ENCODE results near the gene ARHGAP29.
A peak's percentile ranks its signal among the peaks of the same experiment; 100 is the strongest.

Gene ARHGAP29, protein sequence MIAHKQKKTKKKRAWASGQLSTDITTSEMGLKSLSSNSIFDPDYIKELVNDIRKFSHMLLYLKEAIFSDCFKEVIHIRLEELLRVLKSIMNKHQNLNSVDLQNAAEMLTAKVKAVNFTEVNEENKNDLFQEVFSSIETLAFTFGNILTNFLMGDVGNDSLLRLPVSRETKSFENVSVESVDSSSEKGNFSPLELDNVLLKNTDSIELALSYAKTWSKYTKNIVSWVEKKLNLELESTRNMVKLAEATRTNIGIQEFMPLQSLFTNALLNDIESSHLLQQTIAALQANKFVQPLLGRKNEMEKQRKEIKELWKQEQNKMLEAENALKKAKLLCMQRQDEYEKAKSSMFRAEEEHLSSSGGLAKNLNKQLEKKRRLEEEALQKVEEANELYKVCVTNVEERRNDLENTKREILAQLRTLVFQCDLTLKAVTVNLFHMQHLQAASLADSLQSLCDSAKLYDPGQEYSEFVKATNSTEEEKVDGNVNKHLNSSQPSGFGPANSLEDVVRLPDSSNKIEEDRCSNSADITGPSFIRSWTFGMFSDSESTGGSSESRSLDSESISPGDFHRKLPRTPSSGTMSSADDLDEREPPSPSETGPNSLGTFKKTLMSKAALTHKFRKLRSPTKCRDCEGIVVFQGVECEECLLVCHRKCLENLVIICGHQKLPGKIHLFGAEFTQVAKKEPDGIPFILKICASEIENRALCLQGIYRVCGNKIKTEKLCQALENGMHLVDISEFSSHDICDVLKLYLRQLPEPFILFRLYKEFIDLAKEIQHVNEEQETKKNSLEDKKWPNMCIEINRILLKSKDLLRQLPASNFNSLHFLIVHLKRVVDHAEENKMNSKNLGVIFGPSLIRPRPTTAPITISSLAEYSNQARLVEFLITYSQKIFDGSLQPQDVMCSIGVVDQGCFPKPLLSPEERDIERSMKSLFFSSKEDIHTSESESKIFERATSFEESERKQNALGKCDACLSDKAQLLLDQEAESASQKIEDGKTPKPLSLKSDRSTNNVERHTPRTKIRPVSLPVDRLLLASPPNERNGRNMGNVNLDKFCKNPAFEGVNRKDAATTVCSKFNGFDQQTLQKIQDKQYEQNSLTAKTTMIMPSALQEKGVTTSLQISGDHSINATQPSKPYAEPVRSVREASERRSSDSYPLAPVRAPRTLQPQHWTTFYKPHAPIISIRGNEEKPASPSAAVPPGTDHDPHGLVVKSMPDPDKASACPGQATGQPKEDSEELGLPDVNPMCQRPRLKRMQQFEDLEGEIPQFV

DNA sequence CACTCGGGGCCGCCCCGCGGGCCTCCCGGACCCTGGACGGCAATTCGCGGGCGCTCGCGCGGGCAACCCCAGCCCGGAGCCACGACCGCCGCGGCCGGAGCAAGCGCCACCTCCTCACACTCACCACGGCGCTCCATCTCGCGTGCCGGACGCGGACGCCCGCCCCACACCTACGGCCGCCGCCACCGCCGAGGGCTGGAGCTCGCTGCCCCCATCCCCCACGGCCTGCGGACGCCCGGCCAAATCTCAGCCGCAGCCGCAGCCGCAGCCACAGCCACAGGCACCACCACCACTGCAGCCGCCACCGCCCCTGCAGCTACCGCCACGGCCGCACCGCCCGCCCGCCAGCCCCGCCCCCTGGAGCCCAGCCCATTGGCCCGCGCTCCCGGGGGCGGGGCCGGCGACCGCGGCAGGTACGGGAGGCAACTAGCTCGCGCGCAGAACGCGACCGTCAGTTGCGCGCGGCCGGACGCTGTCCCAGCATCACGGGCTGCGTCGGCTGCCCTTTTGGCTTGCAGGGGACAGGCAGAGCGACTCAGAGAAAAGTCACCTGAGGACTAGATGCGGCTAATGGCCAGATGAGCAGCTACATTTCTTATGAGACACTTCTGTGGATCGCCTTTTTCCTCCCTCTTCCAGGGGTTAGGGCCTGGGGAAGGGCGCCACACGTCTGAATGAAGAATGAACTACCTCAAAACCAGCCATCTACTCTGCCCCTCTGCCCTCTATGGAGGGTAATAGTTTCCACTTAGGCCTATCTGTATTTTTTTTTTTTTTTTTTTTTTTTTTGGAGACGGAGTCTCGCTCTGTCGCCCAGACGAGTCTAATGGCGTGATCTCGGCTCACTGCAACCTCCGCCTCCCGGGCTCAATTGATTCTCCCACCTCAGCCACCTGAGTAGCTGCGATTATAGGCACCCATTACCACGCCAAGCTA is at the start of gene ARHGAP29:
ARHGAP29 (minus strand) TSS at position 294 of the 936 bp plus-strand sequence. CDS start 5,973 bp downstream, outside the sequence.
- peak; percentile 89 for DNase-seq (ENCODE audit: low spot score)

DNA sequence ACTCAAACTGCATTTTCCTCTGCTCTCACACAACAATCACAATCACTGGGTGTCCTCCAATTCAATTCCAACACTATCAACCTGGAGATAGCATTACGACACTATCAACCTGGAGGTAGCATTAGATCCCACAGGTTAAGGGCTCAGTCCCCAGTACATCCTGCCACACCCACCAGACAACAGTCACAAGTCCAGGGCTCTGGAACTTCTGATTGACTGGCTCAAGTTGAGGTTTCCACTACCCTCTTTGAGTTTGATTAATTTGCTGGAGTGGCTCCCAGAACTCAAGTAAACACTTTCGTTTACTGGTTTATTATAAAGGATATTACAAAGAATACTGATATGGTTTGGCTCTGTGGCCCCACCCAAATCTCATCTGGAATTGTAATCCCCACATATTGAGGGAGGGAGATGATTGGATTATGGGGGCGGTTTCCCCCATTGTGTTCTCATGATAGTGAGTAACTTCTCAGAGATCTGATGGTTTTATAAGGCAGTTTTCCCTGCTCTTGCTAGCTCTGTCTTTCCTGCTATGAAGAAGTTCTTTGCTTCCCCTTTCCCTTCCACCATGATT is 49.6 kb upstream of the ARHGAP29 start:
- DNase-seq (ENCODE audit: low spot score) = no peak

- DNase-seq (ENCODE audit: low spot score) = no peak
These were observed 47.8 kb upstream of the ARHGAP29 start for GRCh38 chr1:94285031-94285654.

- DNase-seq (ENCODE audit: low spot score) = no peak
These were observed 47.1 kb upstream of the ARHGAP29 start for GRCh38 chr1:94284476-94284875.

GRCh38 chr1:94283462-94283861 is 46.1 kb upstream of the ARHGAP29 start:
- DNase-seq (ENCODE audit: low spot score) = no peak

DNA sequence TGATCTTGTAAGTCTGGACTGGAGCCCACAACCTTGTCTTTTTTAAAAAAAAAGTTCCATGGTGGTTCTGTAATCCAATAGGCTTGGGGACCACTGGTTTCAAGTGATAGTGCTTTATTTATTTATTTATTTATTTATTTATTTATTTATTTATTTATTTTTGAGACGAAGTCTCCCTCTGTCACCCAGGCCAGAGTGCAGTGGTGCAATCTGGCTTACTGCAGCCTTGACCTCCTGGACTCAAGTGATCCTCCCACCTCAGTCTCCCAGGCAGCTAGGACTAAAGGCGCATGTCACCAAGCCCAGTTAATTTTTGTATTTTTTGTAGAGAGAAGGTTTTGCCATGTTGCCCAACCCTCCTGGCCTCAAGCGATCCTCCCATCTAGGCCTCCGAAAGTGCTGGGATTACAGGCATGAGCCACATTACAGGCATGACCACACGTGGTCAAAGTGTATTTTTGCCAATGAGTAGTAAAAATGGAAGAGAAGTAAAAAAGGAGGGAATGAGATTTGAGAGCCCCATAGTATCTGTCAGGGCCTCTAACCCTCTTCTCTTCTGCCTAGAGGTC is 44.8 kb upstream of the ARHGAP29 start:
- no peak for DNase-seq (ENCODE audit: low spot score)

GRCh38 chr1:94281361-94282142 is 44.2 kb upstream of the ARHGAP29 start:
- no peak for DNase-seq (ENCODE audit: low spot score)

DNA sequence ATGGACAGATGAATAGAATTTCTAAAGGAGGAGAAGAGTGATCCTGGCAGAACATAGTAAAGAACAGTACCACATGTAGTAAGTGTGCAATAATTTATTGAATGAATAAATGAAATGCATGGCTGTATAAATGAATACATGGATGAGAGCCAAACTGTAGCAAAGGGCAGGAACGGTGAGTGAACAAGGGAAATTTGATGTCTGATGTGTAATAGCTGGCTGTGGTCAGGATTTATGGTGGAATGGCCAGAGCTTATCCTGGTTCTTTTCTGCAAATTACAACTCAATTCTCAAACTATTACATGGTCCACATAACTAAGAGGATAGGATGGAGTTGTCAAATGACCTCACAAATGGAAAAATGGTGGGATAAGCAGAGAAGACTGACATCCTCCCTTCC is 43.2 kb upstream of the ARHGAP29 start:
- DNase-seq (ENCODE audit: low spot score) = no peak

DNA sequence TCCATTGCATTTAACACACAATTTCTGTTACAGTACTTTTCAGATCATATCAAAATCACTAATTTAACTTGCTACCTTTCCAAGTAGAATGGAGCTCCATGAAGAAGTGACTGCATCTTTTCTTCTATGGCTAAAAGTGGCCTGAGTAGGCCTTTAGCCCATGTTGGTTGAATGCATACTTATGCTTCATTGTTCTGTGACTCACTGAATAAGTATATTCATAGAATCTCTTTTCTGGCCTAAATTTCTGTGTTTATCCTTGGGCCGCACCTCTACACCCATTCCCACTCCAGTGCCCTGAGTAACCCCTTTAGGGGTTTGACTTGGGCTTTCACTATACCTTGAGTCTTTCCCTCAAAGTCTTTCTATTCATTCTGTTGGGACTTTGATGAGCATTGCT is 42.1 kb upstream of the ARHGAP29 start:
- no peak for DNase-seq (ENCODE audit: low spot score)

DNA sequence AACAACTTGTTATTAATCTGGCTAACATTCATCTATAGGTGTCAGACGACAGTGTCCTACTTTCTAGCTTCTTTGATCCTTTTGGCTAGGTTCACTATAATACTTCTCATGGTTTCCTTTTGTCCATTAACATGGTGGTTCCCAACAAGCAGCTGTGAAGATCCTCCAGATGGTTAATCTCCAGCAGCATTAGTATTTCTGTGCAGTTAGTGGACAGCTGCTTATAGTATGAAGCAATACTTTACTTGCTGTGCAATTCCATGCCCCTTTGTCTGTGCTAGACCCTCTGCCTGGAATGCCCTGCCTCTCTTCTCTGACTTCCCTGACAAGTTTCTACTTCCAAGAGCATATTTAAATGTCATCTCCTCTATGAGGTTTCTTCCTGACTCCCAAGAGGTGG is 41.7 kb upstream of the ARHGAP29 start:
- DNase-seq (ENCODE audit: low spot score) = no peak

- DNase-seq (ENCODE audit: low spot score) = no peak
These were observed 39.6 kb upstream of the ARHGAP29 start for GRCh38 chr1:94276988-94277434.

DNA sequence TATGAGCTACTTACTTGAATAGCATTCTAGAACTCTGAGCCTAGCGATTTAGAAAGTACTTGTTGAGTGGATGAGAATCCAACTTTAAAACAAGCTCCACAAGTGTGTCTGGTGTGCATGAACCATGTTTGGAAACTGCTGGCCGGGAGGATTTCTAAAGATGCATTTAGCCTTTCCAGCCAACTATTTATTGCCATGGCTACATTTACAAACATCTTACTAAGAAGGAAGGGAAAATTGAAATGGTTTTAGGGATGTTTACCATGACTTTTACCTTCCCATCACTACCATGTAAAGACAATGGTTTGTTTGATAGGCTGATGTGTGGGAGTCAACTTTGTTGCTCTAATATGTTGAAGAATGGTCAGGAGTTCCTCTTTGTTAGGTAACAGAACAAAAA is 37.7 kb upstream of the ARHGAP29 start:
- no peak for DNase-seq (ENCODE audit: low spot score)

DNA sequence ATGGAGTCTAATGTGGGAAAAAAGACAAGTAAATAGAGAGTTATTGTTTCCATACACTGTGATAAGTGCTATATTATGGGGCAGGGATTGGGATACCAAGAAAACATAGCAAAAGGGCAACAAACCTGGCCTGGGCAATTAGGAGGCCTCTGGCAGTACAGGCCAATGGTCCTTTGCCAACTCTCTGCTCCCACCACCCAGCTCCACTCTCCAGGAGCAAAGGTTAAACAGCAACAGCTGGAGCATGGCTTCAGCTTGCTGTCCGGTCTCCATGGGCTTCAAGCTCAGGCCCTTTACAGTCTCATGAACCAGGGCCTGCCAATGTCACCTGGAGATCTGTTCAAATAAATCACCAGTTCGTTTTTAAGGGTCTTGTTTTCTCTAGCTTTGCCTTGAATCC is 37.2 kb upstream of the ARHGAP29 start:
- no peak for DNase-seq (ENCODE audit: low spot score)

DNA sequence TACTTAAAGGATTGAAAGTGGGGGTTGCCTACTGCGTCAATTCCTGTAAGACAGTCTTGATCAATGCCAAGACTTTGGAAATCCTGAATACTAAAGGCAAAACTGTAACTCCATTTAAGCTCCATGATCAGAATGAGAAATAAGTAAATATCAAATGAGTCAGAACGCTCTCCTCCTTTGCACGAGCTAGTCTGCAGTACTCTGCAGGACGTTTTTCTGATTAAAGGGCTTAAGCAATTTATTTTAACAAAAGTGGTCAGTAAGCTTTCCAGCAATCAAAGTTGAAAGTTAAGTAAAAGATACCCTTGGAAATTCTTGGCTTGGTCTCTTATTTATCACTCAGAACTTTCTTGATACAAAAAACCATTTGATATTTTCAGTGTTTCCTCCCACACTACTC is 35.7 kb upstream of the ARHGAP29 start:
- DNase-seq (ENCODE audit: low spot score) = no peak

- no peak for DNase-seq (ENCODE audit: low spot score)
These were observed 35.0 kb upstream of the ARHGAP29 start for GRCh38 chr1:94272388-94272787.

GRCh38 chr1:94271373-94271772 is 34.0 kb upstream of the ARHGAP29 start:
- no peak for DNase-seq (ENCODE audit: low spot score)

DNA sequence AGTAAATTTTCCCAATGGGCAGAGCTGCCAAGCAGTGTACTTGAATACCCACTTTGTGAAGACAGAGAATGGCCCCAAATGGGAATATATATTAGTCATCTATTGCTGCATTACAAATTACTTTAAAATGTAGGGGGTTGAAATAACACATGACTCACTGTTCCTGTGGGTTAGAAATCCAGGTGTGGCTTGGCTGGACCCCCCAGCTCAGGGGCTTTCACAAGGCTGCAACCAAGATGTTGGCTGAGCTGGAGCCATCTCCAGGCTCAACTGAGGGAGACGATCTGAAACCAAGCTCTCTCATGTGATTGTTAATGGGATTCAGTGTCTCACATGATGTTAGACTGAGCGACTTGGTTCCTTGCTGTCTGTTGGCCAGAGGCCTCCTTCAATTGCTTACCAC is 33.4 kb upstream of the ARHGAP29 start:
- no peak for DNase-seq (ENCODE audit: low spot score)

GRCh38 chr1:94269921-94270320 is 32.5 kb upstream of the ARHGAP29 start:
- no peak for DNase-seq (ENCODE audit: low spot score)

DNA sequence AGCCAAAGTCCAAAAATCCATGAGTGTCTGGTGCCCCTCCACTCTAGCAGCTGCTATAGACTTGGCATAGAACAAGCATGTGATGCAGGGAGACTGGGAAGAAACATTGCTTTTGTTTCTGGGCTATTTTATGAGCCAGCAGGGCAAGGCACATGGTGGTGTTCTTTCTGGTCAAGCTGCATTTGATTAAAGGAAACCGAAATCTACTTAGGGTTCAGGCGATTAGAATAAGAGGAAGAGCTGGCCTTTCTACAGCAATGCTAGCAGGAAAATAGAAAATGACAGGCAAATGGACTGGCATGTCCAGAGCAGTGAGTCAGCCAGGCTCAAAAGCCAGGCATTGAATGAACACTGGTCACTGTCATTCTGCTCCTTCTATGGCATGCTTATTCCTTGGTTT is 28.5 kb upstream of the ARHGAP29 start:
- no peak for DNase-seq (ENCODE audit: low spot score)
